Neural progenitor cell (in vitro differentiated cells): ENCODE results near the gene SERPINA6. TPM values are rescaled to one million over a fixed set of nuclear protein-coding genes. Genes with fewer than 3 reads are reported as not detected.

ENCODE experiments used
- DNase-seq: peaks from one replicate; pipeline ENCODE4 v3.0.0-alpha.2; 2016; ENCODE audit warnings: low spot score
- H2AFZ ChIP-seq: fragments of 200-600 bp; sonication (generic); replicated peaks from 2 replicates; pipeline ENCODE4 v1.6.1; 2016; ENCODE audit warnings: antibody characterized with exemption
- H3F3A ChIP-seq: fragments of 200-600 bp; sonication (generic); 2 replicates; pipeline ENCODE4 v1.6.1; 2016; ENCODE audit warnings: antibody characterized with exemption, low read depth
- H3K27ac ChIP-seq: fragments of 200-600 bp; sonication (generic); 2 replicates; pipeline ENCODE4 v1.5.1; 2016; ENCODE audit warnings: mild to moderate bottlenecking
- H3K27me3 ChIP-seq: fragments of 200-600 bp; sonication (generic); 2 replicates; pipeline ENCODE4 v1.6.1; 2016; ENCODE audit warnings: mild to moderate bottlenecking, moderate library complexity
- H3K36me3 ChIP-seq: fragments of 200-600 bp; sonication (generic); 2 replicates; pipeline ENCODE4 v1.5.1; 2016
- H3K4me1 ChIP-seq: fragments of 200-600 bp; sonication (generic); 2 replicates; pipeline ENCODE4 v1.6.1; 2016; ENCODE audit warnings: mixed run types
- H3K4me2 ChIP-seq: fragments of 200-600 bp; sonication (generic); 2 replicates; pipeline ENCODE4 v1.6.1; 2016
- H3K4me3 ChIP-seq: fragments of 200-600 bp; sonication (generic); 2 replicates; pipeline ENCODE4 v1.5.1; 2016
- H3K79me2 ChIP-seq: fragments of 200-600 bp; sonication (generic); 2 replicates; pipeline ENCODE4 v1.6.1; 2016; ENCODE audit warnings: low read depth
- H3K9ac ChIP-seq: fragments of 200-600 bp; sonication (generic); 2 replicates; pipeline ENCODE4 v1.6.1; 2016
- H3K9me3 ChIP-seq: fragments of 200-600 bp; sonication (generic); 2 replicates; pipeline ENCODE4 v1.5.1; 2016; ENCODE audit warnings: low read depth
- H4K20me1 ChIP-seq: fragments of 200-600 bp; sonication (generic); 2 replicates; pipeline ENCODE4 v1.6.1; 2016; ENCODE audit warnings: low read depth
- H3K27ac Mint-ChIP-seq: 3 replicates; pipeline ENCODE4 v1.8.0; 2021; ENCODE audit warnings: mixed read lengths
- H3K27me3 Mint-ChIP-seq: 2 replicates; pipeline ENCODE4 v1.8.0; 2022; ENCODE audit warnings: low read depth, mild to moderate bottlenecking, inconsistent platforms, moderate library complexity, mixed read lengths; ENCODE audit not compliant: insufficient read depth
- H3K36me3 Mint-ChIP-seq: 3 replicates; pipeline ENCODE4 v1.8.0; 2021; ENCODE audit warnings: mixed read lengths
- H3K4me1 Mint-ChIP-seq: 3 replicates; pipeline ENCODE4 v1.8.0; 2021; ENCODE audit warnings: mixed read lengths
- H3K4me3 Mint-ChIP-seq: 3 replicates; pipeline ENCODE4 v1.8.0; 2021; ENCODE audit warnings: mild to moderate bottlenecking, moderate library complexity, mixed read lengths
- H3K9me3 Mint-ChIP-seq: 3 replicates; pipeline ENCODE4 v1.8.0; 2020; ENCODE audit warnings: mixed read lengths
- CTCF ChIP-seq: fragments of 200-600 bp; sonication (generic); IDR thresholded peaks from 2 replicates; pipeline ENCODE4 v1.5.1; 2017; ENCODE audit warnings: antibody characterized with exemption, mild to moderate bottlenecking
- EZH2 ChIP-seq: fragments of 200-600 bp; sonication (generic); IDR thresholded peaks from 2 replicates; pipeline ENCODE4 v1.6.1; 2017; ENCODE audit warnings: antibody characterized with exemption, mild to moderate bottlenecking, moderate library complexity
- EZH2phosphoT487 ChIP-seq: fragments of 200-600 bp; sonication (generic); IDR thresholded peaks from 2 replicates; pipeline ENCODE4 v1.6.1; 2017; ENCODE audit warnings: antibody characterized with exemption
- total RNA-seq: library from RNA; depleted of rRNA; stranded (reverse); fragments of >200 nt; gene quantifications from 2 replicates; pipeline ENCODE4 v1.2.3, GENCODE V29; 2015; ENCODE audit warnings: low replicate concordance

Gene SERPINA6
- total RNA-seq, 1 donor from 2014 or later: not detected

- Histone ChIP-seq H3K4me3 (no peak overlapping the region), H3K27ac (no peak overlapping the region), H3K4me1 (peaks cover 10% of the 10 kb centered on the region), H3K27me3 (no peaks in the 10 kb centered on the region), H3K9ac (no peak overlapping the region), H3F3A (no peaks in the 10 kb centered on the region), H4K20me1 (no peaks in the 10 kb centered on the region), H3K4me2 (no peak overlapping the region), H3K9me3 (peaks cover 7% of the 10 kb centered on the region), H3K36me3 (no peaks in the 10 kb centered on the region), H2AFZ (no peak overlapping the region), H3K79me2 (no peaks in the 10 kb centered on the region)
- no peak for TF ChIP-seq EZH2
- no peaks in the 10 kb centered on the region for H3K4me1 Mint-ChIP-seq
- H3K27me3 Mint-ChIP-seq: peaks cover 9% of the 10 kb centered on the region
- DNase-seq: no peak
- H3K9me3 Mint-ChIP-seq: peaks cover 3% of the 10 kb centered on the region
- no peak overlapping the region for H3K27ac Mint-ChIP-seq
- H3K4me3 Mint-ChIP-seq: no peak overlapping the region
- no peaks in the 10 kb centered on the region for H3K36me3 Mint-ChIP-seq
Observed at GRCh38 chr14:94316692-94317091, 6.4 kb downstream of the SERPINA6 start.

GRCh38 chr14:94314890-94315289, 8.2 kb downstream of the SERPINA6 start:
- no peak overlapping the region for H2AFZ ChIP-seq
- Mint-ChIP-seq H3K9me3 (peaks cover 3% of the 10 kb centered on the region), H3K36me3 (no peaks in the 10 kb centered on the region), H3K4me3 (no peak overlapping the region), H3K27ac (no peak overlapping the region), H3K4me1 (no peaks in the 10 kb centered on the region), H3K27me3 (peaks cover 9% of the 10 kb centered on the region)
- H3K27ac ChIP-seq: no peak overlapping the region
- no peaks in the 10 kb centered on the region for H4K20me1 ChIP-seq
- H3K36me3 ChIP-seq: no peaks in the 10 kb centered on the region
- TF ChIP-seq EZH2 (no peak), EZH2phosphoT487 (no peak), CTCF (no peak)
- H3F3A ChIP-seq: no peaks in the 10 kb centered on the region
- no peaks in the 10 kb centered on the region for H3K27me3 ChIP-seq
- H3K9ac ChIP-seq: no peak overlapping the region
- no peak overlapping the region for H3K4me2 ChIP-seq
- no peak overlapping the region for H3K4me3 ChIP-seq
- peaks cover 10% of the 10 kb centered on the region for H3K4me1 ChIP-seq
- H3K9me3 ChIP-seq: peaks cover 7% of the 10 kb centered on the region
- H3K79me2 ChIP-seq: no peaks in the 10 kb centered on the region
- DNase-seq: no peak

GRCh38 chr14:94313991-94314655, 9.0 kb downstream of the SERPINA6 start:
- H3K9me3 ChIP-seq: peaks cover 7% of the 10 kb centered on the region
- no peak for DNase-seq
- no peak overlapping the region for H2AFZ ChIP-seq
- H3K9ac ChIP-seq: no peak overlapping the region
- Mint-ChIP-seq H3K4me3 (no peak overlapping the region), H3K4me1 (no peaks in the 10 kb centered on the region), H3K9me3 (peaks cover 5% of the 10 kb centered on the region), H3K27me3 (peaks cover 12% of the 10 kb centered on the region), H3K27ac (peak overlapping the region; percentile 14), H3K36me3 (no peaks in the 10 kb centered on the region)
- H4K20me1 ChIP-seq: no peaks in the 10 kb centered on the region
- H3K4me3 ChIP-seq: no peak overlapping the region
- no peaks in the 10 kb centered on the region for H3K36me3 ChIP-seq
- no peaks in the 10 kb centered on the region for H3K27me3 ChIP-seq
- H3K4me2 ChIP-seq: no peak overlapping the region
- peaks cover 10% of the 10 kb centered on the region for H3K4me1 ChIP-seq
- H3K27ac ChIP-seq: no peak overlapping the region
- H3F3A ChIP-seq: no peaks in the 10 kb centered on the region
- TF ChIP-seq EZH2 (no peak), CTCF (no peak), EZH2phosphoT487 (no peak)
- H3K79me2 ChIP-seq: no peaks in the 10 kb centered on the region

- no peak overlapping the region for H3K27ac Mint-ChIP-seq
- no peaks in the 10 kb centered on the region for H3K4me1 Mint-ChIP-seq
Observed at GRCh38 chr14:94312481-94313246, 10.5 kb downstream of the SERPINA6 start.

More at GRCh38 chr14:94312481-94313246, 10.5 kb downstream of the SERPINA6 start:
- no peak overlapping the region for H3K27ac ChIP-seq
- peaks cover 17% of the 10 kb centered on the region for H3K9me3 Mint-ChIP-seq
- H3K9me3 ChIP-seq: no peaks in the 10 kb centered on the region
- H3K4me3 Mint-ChIP-seq: no peak overlapping the region
- no peak overlapping the region for H3K4me2 ChIP-seq
- H4K20me1 ChIP-seq: no peaks in the 10 kb centered on the region
- no peaks in the 10 kb centered on the region for H3K79me2 ChIP-seq
- no peak for TF ChIP-seq CTCF
- TF ChIP-seq EZH2: no peak
- TF ChIP-seq EZH2phosphoT487: no peak
- no peak for DNase-seq
- no peaks in the 10 kb centered on the region for H3K36me3 ChIP-seq
- H2AFZ ChIP-seq: no peak overlapping the region
- no peaks in the 10 kb centered on the region for H3K27me3 ChIP-seq
- H3F3A ChIP-seq: no peaks in the 10 kb centered on the region
- H3K27me3 Mint-ChIP-seq: peaks cover 12% of the 10 kb centered on the region
- peaks cover 10% of the 10 kb centered on the region for H3K4me1 ChIP-seq
- no peak overlapping the region for H3K9ac ChIP-seq
- no peak overlapping the region for H3K4me3 ChIP-seq
- no peaks in the 10 kb centered on the region for H3K36me3 Mint-ChIP-seq
